Upper lobe of left lung (tissue), 4 donors: ENCODE results near the gene ATF6.

Experiments used
- POLR2A ChIP-seq, 4 donors: fragments of 450-650 bp; IDR thresholded peaks; one replicate each; pipeline ENCODE4 v1.5.1; 2016 to 2017; ENCODE audit warnings: antibody characterized with exemption in 4 of 4, mild to moderate bottlenecking in 2 of 4
- TF ChIP-seq, protein P1 (sequence below), 6 experiments: fragments of 450-650 bp in 4 of 6; fragments of 200-600 bp in 2 of 6; sonication (generic) in 2 of 6; IDR thresholded peaks; one replicate each; pipeline ENCODE4 v1.5.1; 2016 to 2019; ENCODE audit warnings: antibody characterized with exemption in 6 of 6

DNA sequence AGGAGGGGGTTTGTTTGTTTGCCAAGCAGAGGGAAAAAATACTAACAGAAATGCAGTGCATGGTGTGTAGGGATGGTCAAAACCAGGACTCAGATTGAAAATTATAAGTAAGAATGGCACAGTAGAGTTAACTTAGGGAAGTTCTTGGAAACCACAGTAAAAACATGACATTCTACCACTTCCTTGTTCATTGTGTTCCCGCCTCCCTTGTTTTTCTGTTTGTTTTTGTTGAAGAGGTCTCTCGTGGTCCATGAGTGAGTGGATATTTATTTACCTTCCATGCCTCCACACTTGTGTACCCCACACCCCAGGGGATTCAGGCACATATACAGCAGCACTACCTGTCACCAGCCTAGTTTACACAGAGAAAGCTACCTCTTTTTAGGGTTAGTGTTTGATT is 187.9 kb downstream of the ATF6 start:
- no peak for TF ChIP-seq POLR2A (IDR thresholded peaks at IDR 0.05)
- TF ChIP-seq, protein P1, sequence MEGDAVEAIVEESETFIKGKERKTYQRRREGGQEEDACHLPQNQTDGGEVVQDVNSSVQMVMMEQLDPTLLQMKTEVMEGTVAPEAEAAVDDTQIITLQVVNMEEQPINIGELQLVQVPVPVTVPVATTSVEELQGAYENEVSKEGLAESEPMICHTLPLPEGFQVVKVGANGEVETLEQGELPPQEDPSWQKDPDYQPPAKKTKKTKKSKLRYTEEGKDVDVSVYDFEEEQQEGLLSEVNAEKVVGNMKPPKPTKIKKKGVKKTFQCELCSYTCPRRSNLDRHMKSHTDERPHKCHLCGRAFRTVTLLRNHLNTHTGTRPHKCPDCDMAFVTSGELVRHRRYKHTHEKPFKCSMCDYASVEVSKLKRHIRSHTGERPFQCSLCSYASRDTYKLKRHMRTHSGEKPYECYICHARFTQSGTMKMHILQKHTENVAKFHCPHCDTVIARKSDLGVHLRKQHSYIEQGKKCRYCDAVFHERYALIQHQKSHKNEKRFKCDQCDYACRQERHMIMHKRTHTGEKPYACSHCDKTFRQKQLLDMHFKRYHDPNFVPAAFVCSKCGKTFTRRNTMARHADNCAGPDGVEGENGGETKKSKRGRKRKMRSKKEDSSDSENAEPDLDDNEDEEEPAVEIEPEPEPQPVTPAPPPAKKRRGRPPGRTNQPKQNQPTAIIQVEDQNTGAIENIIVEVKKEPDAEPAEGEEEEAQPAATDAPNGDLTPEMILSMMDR (IDR thresholded peaks at IDR 0.05) = no peak
